HepG2 (cell line): ENCODE data around the gene ARL5C. TPM values are rescaled to one million over a fixed set of nuclear protein-coding genes. Genes with fewer than 3 reads are reported as not detected.

ENCODE experiments used
- ATAC-seq: fragments of 200-7000 bp; cut with Tn5 transposase; 3 replicates; pipeline ENCODE4 v1.9.1; 2020; ENCODE audit warnings: mild to moderate bottlenecking, moderate library complexity
- BruUV-seq: library from RNA; stranded (reverse); fragments of 400-500 nt; replicated peaks from 2 replicates; lab custom pipeline; 2021; lab: Mats Ljungman, UMichigan
- CTCF ChIA-PET: fragments of 300-600 bp; formaldehyde crosslinking; extraction: SDS; loops from one replicate; lab custom pipeline; 2021; ENCODE audit warnings: low total read pairs, inconsistent platforms, low intra/inter-chr PET ratio; lab: Yijun Ruan, JAX
- POLR2A ChIA-PET: fragments of 350-600 bp; sonication (Branson Sonifier 250); formaldehyde crosslinking; loops from one replicate; lab custom pipeline; 2020; ENCODE audit warnings: antibody characterized with exemption, inconsistent platforms; lab: Yijun Ruan, JAX
- DNase-seq: peaks from one replicate; pipeline ENCODE4 v3.0.0-alpha.2; 2015; ENCODE audit warnings: low spot score
- FAIRE-seq: peaks from 3 replicates; lab custom pipeline; 2011; peaks lifted over from hg19 to GRCh38; lab: Jason Lieb, UNC
- H2AFZ ChIP-seq: one replicate; pipeline ENCODE4 v1.6.1; 2011; ENCODE audit warnings: low read length, inconsistent platforms
- H3K27ac ChIP-seq: fragments of 300-600 bp; 3 replicates; pipeline ENCODE4 v1.8.0; 2011; ENCODE audit warnings: mixed run types, mild to moderate bottlenecking, mixed read lengths, low read length, inconsistent platforms; ENCODE audit not compliant: insufficient read depth; ENCODE audit errors: extremely low read length
- H3K27me3 ChIP-seq, 2 experiments: fragments of 200-600 bp in 1 of 2; 2 replicates in 1 of 2; 3 replicates in 1 of 2; pipeline versions ENCODE4 v1.6.0 to v1.8.0; 2011; ENCODE audit warnings: low read length in 2 of 2, mild to moderate bottlenecking in 2 of 2, moderate library complexity in 2 of 2, inconsistent platforms in 1 of 2; ENCODE audit not compliant: insufficient read depth in 2 of 2, control insufficient read depth in 1 of 2
- H3K36me3 ChIP-seq, 2 experiments: fragments of 200-600 bp in 1 of 2; replicated peaks in 1 of 2; 2 replicates in 1 of 2; 3 replicates in 1 of 2; pipeline versions ENCODE4 v1.5.1 to v1.8.0; 2011; ENCODE audit warnings: low read length in 2 of 2, inconsistent platforms in 1 of 2; ENCODE audit not compliant: insufficient read depth in 2 of 2, control insufficient read depth in 1 of 2
- H3K4me1 ChIP-seq: 2 replicates; pipeline ENCODE4 v1.5.1; 2012; ENCODE audit warnings: low read length, inconsistent platforms; ENCODE audit not compliant: insufficient read depth
- H3K4me2 ChIP-seq: 2 replicates; pipeline ENCODE4 v1.6.0; 2011; ENCODE audit warnings: low read depth, low read length, inconsistent platforms
- H3K4me3 ChIP-seq, 3 experiments: fragments of 200-600 bp in 1 of 3; sonication (generic), shearing (Covaris generic) in 1 of 3; replicated peaks in 1 of 3; 2 replicates each; pipeline ENCODE4 v1.5.1; 2011 to 2016; ENCODE audit warnings: low read length in 3 of 3, inconsistent platforms in 2 of 3, low read depth in 2 of 3, mild to moderate bottlenecking in 2 of 3, control low read depth in 1 of 3, mixed read lengths in 1 of 3; ENCODE audit not compliant: insufficient read depth in 1 of 3
- H3K79me2 ChIP-seq: one replicate; pipeline ENCODE4 v1.6.1; 2011; ENCODE audit warnings: low read length, inconsistent platforms; ENCODE audit not compliant: insufficient read depth
- H3K9ac ChIP-seq: 2 replicates; pipeline ENCODE4 v1.6.0; 2011; ENCODE audit warnings: mild to moderate bottlenecking, low read depth, low read length, inconsistent platforms; ENCODE audit not compliant: insufficient read depth
- H3K9me3 ChIP-seq: 2 replicates; pipeline ENCODE4 v1.5.1; 2012; ENCODE audit warnings: mild to moderate bottlenecking, low read length
- H4K20me1 ChIP-seq: 2 replicates; pipeline ENCODE4 v1.6.0; 2011; ENCODE audit warnings: inconsistent platforms, mild to moderate bottlenecking, low read length, moderate library complexity; ENCODE audit not compliant: insufficient read depth
- ETV6 ChIP-seq: sonication (generic); formaldehyde crosslinking; conservative IDR thresholded peaks from 2 replicates; pipeline ENCODE4 v1.4.0; 2020; ENCODE audit warnings: missing genetic modification reagents
- FLYWCH1 ChIP-seq: sonication (generic); formaldehyde crosslinking; IDR thresholded peaks from 2 replicates; pipeline ENCODE4 v1.8.1; 2023; ENCODE audit warnings: mild to moderate bottlenecking, missing genetic modification reagents
- PATZ1 ChIP-seq: sonication (generic); formaldehyde crosslinking; IDR thresholded peaks from 2 replicates; pipeline ENCODE4 v1.4.0; 2020; ENCODE audit warnings: missing genetic modification reagents
- RFXAP ChIP-seq: sonication (generic); formaldehyde crosslinking; IDR thresholded peaks from 2 replicates; pipeline ENCODE4 v1.4.0; 2020; ENCODE audit warnings: missing genetic modification reagents, borderline replicate concordance
- THAP8 ChIP-seq: sonication (generic); formaldehyde crosslinking; IDR thresholded peaks from 2 replicates; pipeline ENCODE4 v1.5.1; 2020; ENCODE audit warnings: missing genetic modification reagents, mild to moderate bottlenecking, borderline replicate concordance
- ZBTB33 ChIP-seq: sonication (generic); formaldehyde crosslinking; IDR thresholded peaks from 2 replicates; pipeline ENCODE4 v1.4.0; 2020; ENCODE audit warnings: missing genetic modification reagents
- ZFP91 ChIP-seq: sonication (generic); formaldehyde crosslinking; IDR thresholded peaks from 2 replicates; pipeline ENCODE4 v1.9.0; 2022; ENCODE audit warnings: missing genetic modification reagents, mild to moderate bottlenecking, borderline replicate concordance
- ZNF713 ChIP-seq: sonication (generic); formaldehyde crosslinking; IDR thresholded peaks from 2 replicates; pipeline ENCODE4 v1.4.0; 2020; ENCODE audit warnings: mild to moderate bottlenecking, missing genetic modification reagents
- ZNF782 ChIP-seq: sonication (generic); formaldehyde crosslinking; IDR thresholded peaks from 2 replicates; pipeline ENCODE4 v1.4.0; 2020; ENCODE audit warnings: missing genetic modification reagents, mild to moderate bottlenecking, borderline replicate concordance
- WGBS: methylation state at CpG from one replicate; pipeline ENCODE4 v1.1.6; 2017; ENCODE audit warnings: low lambda C conversion rate; 5-methylcytosine and 5-hydroxymethylcytosine counted together
- in situ Hi-C: cut with HindIII; loops from 2 replicates; pipeline ENCODE4 v1.10.0; 2017; ENCODE audit warnings: low pct_unique_long_range_greater_than_20kb; ENCODE audit not compliant: extremely low pct_ligation_motif_present
- intact Hi-C: fragments of 100-400 bp; cut with micrococcal nuclease; formaldehyde crosslinking; loops from one replicate; pipeline ENCODE4 v1.10.0; 2022; ENCODE audit not compliant: unreplicated experiment
- polyA plus RNA-seq, 8 experiments: library from polyadenylated mRNA; depleted of rRNA in 3 of 8; stranded (reverse) in 7 of 8; unstranded in 1 of 8; fragments of >200 nt; fragmentation: Illumina TruSeq in 4 of 8; extraction: Trizol in 4 of 8; gene quantifications; 2 replicates each; pipeline versions ENCODE4 v1.2.1 to v1.2.3, GENCODE V29; 2011 to 2016; ENCODE audit warnings: low read depth in 4 of 8, missing spikeins in 1 of 8, mixed read lengths in 1 of 8; ENCODE audit not compliant: insufficient read depth in 1 of 8
- total RNA-seq, 5 experiments: library from RNA; depleted of rRNA; stranded (reverse); fragments of >200 nt; fragmentation: Illumina TruSeq; extraction: Trizol; gene quantifications; 2 replicates each; pipeline ENCODE4 v1.2.3, GENCODE V29; 2016; ENCODE audit warnings: low read depth in 1 of 5

Gene ARL5C
- total and polyA plus RNA-seq, 2 of the 13 experiments (the other 11 are each of a cell fraction or from before 2014, with no cell fraction given), result not detected

GRCh38 chr17:39175695-39176093, 9.7 kb upstream of the ARL5C start:
- in situ Hi-C loops (no loop called here), intact Hi-C loops (loop anchor here (1.0 kb wide), 1 partner anchor 192 kb away; no protein-coding TSS in a partner anchor)
- no peak overlapping the region for H3K4me3 ChIP-seq
- no peaks in the 10 kb centered on the region for H3K9me3 ChIP-seq
- TF ChIP-seq RFXAP (CRISPR knock-in tag), result no peak
- TF ChIP-seq FLYWCH1, result no peak
- no peak for TF ChIP-seq ZNF782 (CRISPR knock-in tag)
- TF ChIP-seq THAP8, result no peak
- no peaks in the 10 kb centered on the region for H3K4me1 ChIP-seq
- DNase-seq (no peak), FAIRE-seq (no peak), ATAC-seq (no peak)
- POLR2A ChIA-PET, result interaction anchor here (1.6 kb wide), 1 partner anchor 24 kb away, joined by 5 read pairs; the partner anchor contains the start of gene RPL19
- no peak overlapping the region for H2AFZ ChIP-seq
- H3K4me2 ChIP-seq, result no peak overlapping the region
- no TSS peak for BruUV-seq
- no peak overlapping the region for H3K9ac ChIP-seq
- H3K36me3 ChIP-seq, result no peaks in the 10 kb centered on the region
- H3K27me3 ChIP-seq, result no peaks in the 10 kb centered on the region
- CTCF ChIA-PET, result interaction anchor here (1.4 to 2.0 kb wide), 2 partner anchors 11 to 193 kb away, joined by 3 to 8 read pairs; no protein-coding TSS in a partner anchor
- no peaks in the 10 kb centered on the region for H3K79me2 ChIP-seq
- WGBS, result 75% methylated on average over 9 of the region's 10 CpGs
- H3K27ac ChIP-seq, result no peak overlapping the region
- H4K20me1 ChIP-seq, result no peaks in the 10 kb centered on the region; the same call in 1 of the 2 replicates

- H3K36me3 ChIP-seq, result no peaks in the 10 kb centered on the region
- no peak overlapping the region for H3K4me3 ChIP-seq
- ATAC-seq, result peak; percentile 88
- BruUV-seq, result no TSS peak
- POLR2A ChIA-PET, result interaction anchor here (0.7 to 1.6 kb wide), 2 partner anchors 11 to 25 kb away, joined by 3 to 5 read pairs; partner anchors contain the start of gene RPL19
- H3K9ac ChIP-seq, result no peak overlapping the region
- no peaks in the 10 kb centered on the region for H3K27me3 ChIP-seq
- no peak overlapping the region for H3K4me2 ChIP-seq
- no peaks in the 10 kb centered on the region for H3K79me2 ChIP-seq
- no peaks in the 10 kb centered on the region; the same call in 1 of the 2 replicates for H4K20me1 ChIP-seq
- WGBS, result 68% methylated on average over 32 of the region's 35 CpGs
- no peak overlapping the region for H3K27ac ChIP-seq
- intact Hi-C loops, result loop anchor here (1.0 kb wide), 1 partner anchor 192 kb away; no protein-coding TSS in a partner anchor
- CTCF ChIA-PET, result interaction anchor here (0.5 to 2.0 kb wide), 4 partner anchors 11 to 192 kb away, joined by 3 to 8 read pairs (median 3); no protein-coding TSS in a partner anchor
- no peaks in the 10 kb centered on the region for H3K9me3 ChIP-seq
- peak; percentile 89 for FAIRE-seq
- H3K4me1 ChIP-seq, result no peaks in the 10 kb centered on the region
- H2AFZ ChIP-seq, result no peak overlapping the region
- in situ Hi-C loops, result loop anchor here (25.0 kb wide), 1 partner anchor 413 kb away; the partner anchor contains the start of gene PSMB3
- DNase-seq, result peak; percentile 65
- TF ChIP-seq ZBTB33, result 0 out of 2 replicates have a peak, but pooled peaks have one; percentile 34
- no peak for TF ChIP-seq ETV6 (CRISPR knock-in tag)
- TF ChIP-seq ZFP91 (CRISPR knock-in tag), result peak; percentile 14; the same call in 1 of the 2 replicates
- TF ChIP-seq ZNF713 (CRISPR knock-in tag), result no peak
- TF ChIP-seq PATZ1 (CRISPR knock-in tag), result peak; percentile 48
Measured at GRCh38 chr17:39174920-39175694, 9.1 kb upstream of the ARL5C start.
